ENCODE measurements around the gene NCAPD2.

- TF ChIP-seq, protein P1, sequence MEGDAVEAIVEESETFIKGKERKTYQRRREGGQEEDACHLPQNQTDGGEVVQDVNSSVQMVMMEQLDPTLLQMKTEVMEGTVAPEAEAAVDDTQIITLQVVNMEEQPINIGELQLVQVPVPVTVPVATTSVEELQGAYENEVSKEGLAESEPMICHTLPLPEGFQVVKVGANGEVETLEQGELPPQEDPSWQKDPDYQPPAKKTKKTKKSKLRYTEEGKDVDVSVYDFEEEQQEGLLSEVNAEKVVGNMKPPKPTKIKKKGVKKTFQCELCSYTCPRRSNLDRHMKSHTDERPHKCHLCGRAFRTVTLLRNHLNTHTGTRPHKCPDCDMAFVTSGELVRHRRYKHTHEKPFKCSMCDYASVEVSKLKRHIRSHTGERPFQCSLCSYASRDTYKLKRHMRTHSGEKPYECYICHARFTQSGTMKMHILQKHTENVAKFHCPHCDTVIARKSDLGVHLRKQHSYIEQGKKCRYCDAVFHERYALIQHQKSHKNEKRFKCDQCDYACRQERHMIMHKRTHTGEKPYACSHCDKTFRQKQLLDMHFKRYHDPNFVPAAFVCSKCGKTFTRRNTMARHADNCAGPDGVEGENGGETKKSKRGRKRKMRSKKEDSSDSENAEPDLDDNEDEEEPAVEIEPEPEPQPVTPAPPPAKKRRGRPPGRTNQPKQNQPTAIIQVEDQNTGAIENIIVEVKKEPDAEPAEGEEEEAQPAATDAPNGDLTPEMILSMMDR (IDR thresholded peaks at IDR 0.05), result no peak
- no peak for TF ChIP-seq POLR2A (IDR thresholded peaks at IDR 0.05)
Measured at GRCh38 chr12:6468283-6468575, 25.7 kb upstream of the NCAPD2 start.
